A549 treated with CORT108297 at 1 μM for 4 hours (cell line): ENCODE data around the gene VN1R2. TPM values are rescaled to one million over a fixed set of nuclear protein-coding genes. Genes with fewer than 3 reads are reported as not detected.

Experiments used
- total RNA-seq: library from RNA; stranded (reverse); fragments of 200-300 nt; extraction: Qiagen RNA extraction; gene quantifications from 5 replicates; pipeline ENCODE4 v1.2.3, GENCODE V29; 2022

VN1R2 gene
- not detected in 5 replicates for total RNA-seq

GRCh38 chr19:53257715-53258342 is at the start of gene VN1R2:
Gene VN1R2, plus strand, starts transcription at chr19:53258292. Its CDS starts 84 bp downstream, at chr19:53258376.

GRCh38 chr19:53254411-53255341 is 3.4 kb upstream of the VN1R2 start, which contains the start of gene ZNF677:
Gene ZNF677, minus strand, starts transcription at chr19:53254873. Its CDS starts 3,323 bp downstream, at chr19:53251550.

GRCh38 chr19:53267623-53268022 is 9.5 kb downstream of the VN1R2 start, which contains the start of gene VN1R4:
Gene VN1R4, minus strand, starts transcription at chr19:53267723. Its CDS starts 58 bp downstream, at chr19:53267665.

Other genes starting within 250 kb of the VN1R2 start
- 0.05 TPM in 1 of 5 replicates, not detected in the others for gene ERVV-1, start 244.4 kb upstream of the VN1R2 start, total RNA-seq
- gene ERVV-2, start 213.6 kb upstream of the VN1R2 start, total RNA-seq, result not detected in 5 replicates
- gene ZNF160, start 154.9 kb upstream of the VN1R2 start, total RNA-seq, result 7.6 to 8.9 TPM (median 8.7 TPM) in 5 replicates
- not detected in 5 replicates for gene ZNF415, start 125.4 kb upstream of the VN1R2 start, total RNA-seq
- gene ZNF347, start 99.2 kb upstream of the VN1R2 start, total RNA-seq, result not detected in 5 replicates
- gene ZNF665, start 64.9 kb upstream of the VN1R2 start, total RNA-seq, result not detected in 5 replicates
- gene ZNF677, start 3.4 kb upstream of the VN1R2 start, total RNA-seq, result not detected in 5 replicates
- gene VN1R4, start 9.4 kb downstream of the VN1R2 start, total RNA-seq, result not detected in 5 replicates
- 2.9 to 4.3 TPM (median 3.2 TPM) in 5 replicates for gene ZNF845, start 75.5 kb downstream of the VN1R2 start, total RNA-seq
- 0.24 to 0.60 TPM (median 0.35 TPM) in 5 replicates for gene ZNF525, start 107.4 kb downstream of the VN1R2 start, total RNA-seq
- gene ZNF765, start 136.9 kb downstream of the VN1R2 start, total RNA-seq, result 3.5 to 5.1 TPM (median 3.7 TPM) in 5 replicates
- gene ZNF761, start 173.7 kb downstream of the VN1R2 start, total RNA-seq, result 7.3 to 8.2 TPM (median 7.6 TPM) in 5 replicates
- 0.17 to 0.33 TPM (median 0.25 TPM) in 5 replicates for gene ZNF813, start 209.4 kb downstream of the VN1R2 start, total RNA-seq